GM21717 (cell line): Measurements from ENCODE around the gene PTPN2.

Experiments
- ATAC-seq: cut with Tn5 transposase; IDR thresholded peaks from one replicate; pipeline ENCODE4 v1.9.1; 2021; ENCODE audit warnings: mild to moderate bottlenecking, moderate library complexity; ENCODE audit not compliant: unreplicated experiment

PTPN2 gene

GRCh38 chr18:12828116-12829051, 55.7 kb downstream of the PTPN2 start:
- ATAC-seq: no peak

- ATAC-seq: no peak
These were observed 56.4 kb downstream of the PTPN2 start for GRCh38 chr18:12827588-12827987.

GRCh38 chr18:12825230-12825629, 58.8 kb downstream of the PTPN2 start:
- no peak for ATAC-seq

DNA sequence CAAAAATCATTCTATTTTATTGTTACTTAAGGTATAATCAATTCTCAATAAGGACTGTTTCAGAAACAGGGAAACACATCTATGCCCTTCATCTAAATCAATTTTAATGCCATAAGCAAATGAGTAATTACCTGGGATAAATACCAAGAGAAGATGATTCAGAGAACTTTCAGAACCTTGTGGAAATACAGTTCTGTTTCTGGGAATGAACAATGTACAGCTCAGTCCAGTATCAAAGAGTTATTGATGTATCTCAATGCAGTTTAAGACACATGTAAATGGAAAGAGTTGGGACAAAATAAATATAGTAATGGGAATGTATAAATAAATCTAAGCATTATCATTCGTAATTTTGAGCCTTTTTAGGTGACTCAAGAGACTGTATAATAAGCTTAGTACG, 60.1 kb downstream of the PTPN2 start:
- ATAC-seq: no peak

GRCh38 chr18:12821408-12821807, 62.6 kb downstream of the PTPN2 start:
- ATAC-seq: no peak

GRCh38 chr18:12820506-12820905, 63.5 kb downstream of the PTPN2 start:
- ATAC-seq: no peak

- no peak for ATAC-seq
These were observed 64.2 kb downstream of the PTPN2 start for GRCh38 chr18:12819841-12820240.

GRCh38 chr18:12819322-12819721, 64.7 kb downstream of the PTPN2 start:
- ATAC-seq: peak; percentile 91

DNA sequence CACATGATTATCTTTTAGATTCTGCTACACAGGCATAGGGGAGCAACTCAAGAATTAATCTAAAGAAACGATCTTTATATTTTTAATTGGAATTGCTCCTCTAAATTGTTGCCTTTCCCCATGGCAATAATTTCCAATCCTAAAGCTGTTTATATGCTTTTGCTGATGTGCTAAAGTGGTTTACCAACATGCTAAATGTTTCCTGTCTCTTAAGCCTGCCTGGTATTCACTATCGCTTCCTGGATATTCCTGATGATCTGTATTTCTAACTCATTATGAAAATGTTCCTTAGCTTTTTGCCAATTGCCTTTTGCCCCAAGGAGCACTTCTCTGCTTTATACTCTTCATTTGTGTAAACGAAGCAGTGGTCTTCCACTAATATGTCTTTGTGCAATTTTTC, 65.8 kb downstream of the PTPN2 start:
- no peak for ATAC-seq

GRCh38 chr18:12816451-12816850, 67.6 kb downstream of the PTPN2 start:
- ATAC-seq: no peak

DNA sequence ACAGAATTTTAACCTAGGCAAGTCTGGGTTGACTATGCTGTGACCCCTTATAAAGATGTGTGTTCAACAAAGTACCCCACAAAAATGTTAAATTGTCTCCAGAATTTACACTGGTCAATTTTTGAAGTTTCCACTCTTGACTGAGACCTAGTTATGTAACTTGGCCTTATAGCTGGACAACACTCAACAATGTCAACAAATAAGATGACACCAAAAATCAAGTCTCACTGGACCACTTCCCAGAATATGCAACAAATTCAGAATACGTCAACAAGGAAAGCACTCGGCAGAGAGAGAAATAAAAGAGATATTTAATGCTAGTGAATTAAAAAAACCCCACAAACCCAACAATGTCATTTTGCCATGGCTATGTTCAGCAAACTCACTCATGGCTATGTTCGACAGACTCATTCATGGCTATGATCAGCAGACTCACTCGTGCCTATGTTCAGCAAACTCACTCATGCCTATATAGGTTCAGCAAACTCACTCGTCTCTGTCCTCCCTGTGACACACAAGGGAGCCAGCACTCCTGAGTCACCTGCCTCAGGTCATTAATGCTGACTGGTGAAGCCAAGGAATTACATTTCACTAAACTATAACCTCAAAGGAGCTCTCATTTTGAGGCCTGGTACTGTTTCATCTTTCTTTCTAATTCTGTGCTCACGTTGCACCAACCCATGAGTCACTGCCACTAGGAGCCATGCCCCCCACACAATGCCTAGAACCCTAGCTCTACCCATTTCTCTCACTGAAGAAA, 72.7 kb downstream of the PTPN2 start:
- no peak for ATAC-seq

DNA sequence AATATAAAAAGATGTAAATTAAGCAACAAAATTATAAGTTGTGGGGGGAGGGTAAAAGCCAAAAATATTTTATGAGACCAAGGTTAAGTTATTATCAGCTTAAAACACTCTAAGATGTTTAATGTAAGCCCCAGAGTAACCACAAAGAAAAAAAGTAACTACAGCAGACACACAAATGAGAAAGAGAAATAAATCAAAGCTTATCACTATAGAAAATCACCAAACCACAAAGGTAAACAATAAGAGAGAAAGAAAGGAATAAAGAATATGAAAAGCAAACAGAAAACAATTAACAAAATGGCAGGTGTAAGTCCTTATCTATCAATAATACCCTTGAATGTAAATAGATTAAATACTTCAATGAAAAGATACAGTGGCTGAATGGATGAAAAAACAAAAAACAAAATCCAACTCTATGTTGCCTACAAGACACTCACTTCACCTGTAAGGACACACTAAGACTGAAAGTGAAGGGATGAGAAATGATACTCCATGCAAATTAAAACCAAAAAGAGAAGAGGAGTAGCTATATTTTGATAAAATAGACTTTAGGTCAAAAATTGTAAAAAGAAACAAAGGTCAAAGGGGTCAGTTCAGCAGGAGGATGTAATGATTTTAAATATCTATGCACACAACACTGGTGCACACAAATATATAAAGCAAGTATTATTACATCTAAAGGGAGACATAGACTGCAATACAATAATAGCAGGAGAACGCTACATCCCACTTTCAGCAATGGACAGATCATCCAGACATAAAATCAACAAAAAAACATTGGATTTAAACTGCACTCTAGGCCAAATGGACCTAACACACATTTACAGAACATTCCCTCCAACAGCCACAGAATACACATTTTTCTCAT, 80.7 kb downstream of the PTPN2 start:
- no peak for ATAC-seq

GRCh38 chr18:12802538-12802937, 81.5 kb downstream of the PTPN2 start:
- no peak for ATAC-seq

- ATAC-seq: no peak
These were observed 87.6 kb downstream of the PTPN2 start for GRCh38 chr18:12796448-12796847.

DNA sequence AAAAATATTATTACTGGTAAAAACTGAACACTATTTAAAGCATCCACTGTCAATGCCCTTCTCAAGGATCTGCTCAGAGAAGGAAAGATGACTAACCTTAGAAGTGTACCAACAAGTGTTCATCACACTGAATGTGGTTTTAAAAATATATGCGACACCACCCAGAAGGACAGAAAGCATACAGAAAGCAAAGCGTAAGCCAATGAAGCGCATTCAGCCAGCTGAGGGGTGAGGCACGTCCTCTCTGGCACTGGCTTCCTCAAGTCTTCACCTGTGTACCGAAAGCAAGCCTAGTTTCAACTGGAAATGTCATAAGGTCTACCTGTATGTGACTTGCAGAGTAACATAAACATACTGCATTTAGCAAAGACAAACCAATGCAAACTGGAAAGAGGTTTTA, 92.4 kb downstream of the PTPN2 start:
- ATAC-seq: no peak

GRCh38 chr18:12786669-12787068, 97.4 kb downstream of the PTPN2 start:
- ATAC-seq: no peak

DNA sequence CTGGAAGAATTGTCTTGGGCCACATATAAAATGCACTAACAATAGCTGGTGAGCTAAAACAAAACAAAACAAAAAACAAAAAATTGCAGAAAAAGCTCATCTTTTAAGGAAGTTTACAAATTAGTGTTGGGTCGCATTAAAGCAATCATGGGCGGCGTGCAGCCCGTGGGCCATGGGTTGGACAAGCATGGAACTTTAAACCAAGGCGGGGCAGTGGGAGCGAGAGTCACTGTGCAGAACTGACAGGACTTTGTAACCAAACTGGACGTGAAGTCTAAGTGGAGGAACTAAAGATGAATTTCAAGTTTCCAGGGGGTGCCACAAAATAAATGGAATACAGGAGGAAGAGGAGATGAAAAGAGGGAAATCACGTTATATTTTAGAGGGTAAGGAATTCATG, 100.5 kb downstream of the PTPN2 start:
- no peak for ATAC-seq

GRCh38 chr18:12782521-12782920, 101.5 kb downstream of the PTPN2 start:
- ATAC-seq: no peak

GRCh38 chr18:12779456-12779855, 104.6 kb downstream of the PTPN2 start:
- ATAC-seq: no peak

DNA sequence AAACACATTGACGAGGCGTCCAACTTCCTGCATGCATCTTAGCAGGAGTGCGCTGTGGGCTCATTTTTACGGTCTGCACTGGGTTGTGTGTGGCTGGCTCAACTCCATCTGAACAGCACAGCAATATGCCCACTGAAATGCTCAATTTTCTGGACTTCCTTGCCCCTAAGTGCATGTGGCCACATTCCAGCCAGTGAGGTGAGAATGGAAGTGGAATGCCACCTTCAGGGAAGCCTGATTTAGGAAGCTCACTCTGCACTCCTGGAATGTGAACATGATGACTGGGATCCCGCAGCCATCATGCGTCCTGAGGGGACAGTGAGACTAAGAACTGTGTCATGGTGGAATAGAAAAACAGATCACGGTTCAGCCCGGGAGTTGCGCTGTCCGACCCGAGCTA, 105.0 kb downstream of the PTPN2 start:
- no peak for ATAC-seq

GRCh38 chr18:12777500-12777944, 106.5 kb downstream of the PTPN2 start:
- ATAC-seq: no peak
